Mesendoderm (in vitro differentiated cells): Measurements from ENCODE around the gene ELOF1. TPM values are rescaled to one million over a fixed set of nuclear protein-coding genes. Genes with fewer than 3 reads are reported as not detected.
"Not testable (repeated sequence)": the region's sequence is repeated elsewhere in the genome, so short reads cannot be mapped to it uniquely, and the experiment has no call there.

Experiments
- DNase-seq: peaks from one replicate; pipeline ENCODE4 v3.0.0; 2013
- H2AK5ac ChIP-seq: 2 replicates; pipeline ENCODE4 v1.6.1; 2013; ENCODE audit warnings: low read length, inconsistent platforms
- H2BK120ac ChIP-seq: 2 replicates; pipeline ENCODE4 v1.6.1; 2013; ENCODE audit warnings: low read depth, mild to moderate bottlenecking, low read length, moderate library complexity, mixed read lengths
- H2BK15ac ChIP-seq: replicated peaks from 2 replicates; pipeline ENCODE4 v1.6.1; 2013; ENCODE audit warnings: low read depth, mild to moderate bottlenecking, moderate library complexity
- H2BK5ac ChIP-seq: 2 replicates; pipeline ENCODE4 v1.6.1; 2013; ENCODE audit warnings: low read length, inconsistent platforms
- H3K18ac ChIP-seq: 2 replicates; pipeline ENCODE4 v1.6.1; 2013; ENCODE audit warnings: mild to moderate bottlenecking, low read length, mixed read lengths
- H3K23ac ChIP-seq: one replicate; pipeline ENCODE4 v1.6.1; 2013; ENCODE audit warnings: low read length
- H3K27ac ChIP-seq: 2 replicates; pipeline ENCODE4 v1.5.1; 2013; ENCODE audit warnings: low read depth, mild to moderate bottlenecking, inconsistent platforms, low read length, moderate library complexity
- H3K27me3 ChIP-seq: 2 replicates; pipeline ENCODE4 v1.6.1; 2013; ENCODE audit warnings: low read length, control low read depth, mild to moderate bottlenecking, inconsistent platforms; ENCODE audit not compliant: insufficient read depth, poor library complexity
- H3K36me3 ChIP-seq: 2 replicates; pipeline ENCODE4 v1.6.1; 2013; ENCODE audit warnings: low read length, inconsistent platforms; ENCODE audit not compliant: control insufficient read depth, insufficient read depth
- H3K4ac ChIP-seq: one replicate; pipeline ENCODE4 v1.6.1; 2013; ENCODE audit warnings: low read depth, mild to moderate bottlenecking, low read length, moderate library complexity
- H3K4me1 ChIP-seq: 2 replicates; pipeline ENCODE4 v1.6.1; 2013; ENCODE audit warnings: low read depth, low read length, inconsistent platforms; ENCODE audit not compliant: control insufficient read depth
- H3K4me2 ChIP-seq: 2 replicates; pipeline ENCODE4 v1.6.1; 2013; ENCODE audit warnings: low read length
- H3K4me3 ChIP-seq: 2 replicates; pipeline ENCODE4 v1.5.1; 2013; ENCODE audit warnings: mild to moderate bottlenecking, low read length
- H3K56ac ChIP-seq: one replicate; pipeline ENCODE4 v1.6.1; 2013; ENCODE audit warnings: low read length
- H3K79me1 ChIP-seq: 2 replicates; pipeline ENCODE4 v1.6.1; 2013; ENCODE audit warnings: low read length, inconsistent platforms
- H3K79me2 ChIP-seq: 2 replicates; pipeline ENCODE4 v1.6.1; 2013; ENCODE audit warnings: mild to moderate bottlenecking, low read length; ENCODE audit not compliant: control insufficient read depth, insufficient read depth
- H3K9ac ChIP-seq: 2 replicates; pipeline ENCODE4 v1.6.1; 2013; ENCODE audit warnings: low read length, inconsistent platforms
- H4K5ac ChIP-seq: one replicate; pipeline ENCODE4 v1.6.1; 2013; ENCODE audit warnings: low read length
- H4K8ac ChIP-seq: one replicate; pipeline ENCODE4 v1.6.1; 2013; ENCODE audit warnings: low read depth, mild to moderate bottlenecking, control low read depth, low read length, moderate library complexity
- WGBS: extraction: QIAGEN DNeasy Blood & Tissue Kit; methylation state at CpG from one replicate; pipeline ENCODE4 v1.1.7; 2013; ENCODE audit warnings: low lambda C conversion rate, missing lambda C conversion rate; ENCODE audit not compliant: insufficient coverage; ENCODE audit errors: extremely low coverage; 5-methylcytosine and 5-hydroxymethylcytosine counted together
- polyA plus RNA-seq, 2 experiments: library from polyadenylated mRNA; stranded (reverse); fragments of 200-250 nt; gene quantifications; one replicate each; pipeline ENCODE4 v1.2.3, GENCODE V29; 2013

ELOF1 gene
- polyA plus RNA-seq (2013, experiment 1 of 2): 96.2 TPM
- 97.5 TPM for polyA plus RNA-seq (2013, experiment 2 of 2)

DNA sequence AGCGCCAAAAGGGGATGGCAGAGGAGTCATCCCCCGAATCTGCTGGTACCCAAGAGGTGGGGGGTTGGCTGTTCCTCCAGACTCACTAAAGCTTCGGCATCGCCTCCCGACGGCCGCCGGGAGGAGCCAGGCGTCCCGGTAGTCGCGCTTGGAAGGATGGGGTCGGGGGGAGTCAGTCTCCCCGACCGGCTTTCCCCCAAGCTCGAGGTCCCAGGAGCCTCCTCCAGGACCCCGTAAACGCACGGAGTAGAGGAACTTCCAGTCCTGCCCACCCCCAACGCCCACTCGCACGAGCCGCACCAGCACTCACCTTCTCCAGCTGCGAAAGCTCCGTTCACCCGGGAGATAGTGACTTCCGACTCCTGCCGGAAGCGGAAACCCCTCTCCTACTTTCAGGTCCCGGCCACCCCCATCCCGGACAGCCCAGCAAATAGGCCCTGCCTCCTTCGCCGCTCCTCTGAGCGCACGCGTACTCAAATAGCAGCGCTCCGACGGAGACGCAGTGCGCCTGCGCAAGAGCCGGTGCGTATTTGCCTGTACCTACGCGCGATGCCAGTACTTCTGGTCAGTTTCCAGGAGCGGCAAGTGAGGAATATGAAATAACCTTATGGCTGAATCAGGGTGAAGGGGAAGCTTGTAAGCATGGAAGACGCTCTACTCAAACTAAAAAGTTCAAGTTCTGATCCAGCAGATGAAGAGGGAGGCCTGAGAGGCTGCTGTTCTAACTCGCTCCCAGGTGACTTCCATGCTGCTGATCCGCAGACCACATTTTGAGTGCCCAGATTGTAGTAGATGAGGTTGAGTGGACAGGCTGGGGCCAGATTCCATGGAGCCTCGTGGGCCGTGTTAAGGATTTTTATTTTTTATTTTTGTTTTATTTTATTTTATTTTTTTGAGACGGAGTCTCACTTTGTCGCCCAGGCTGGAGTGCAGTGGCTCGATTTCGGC is at the start of gene ELOF1:
TSS of gene ELOF1 (minus strand) at position 350 of the 948 bp plus-strand sequence. CDS start 4,883 bp downstream, outside the sequence.
- no peak within 1 kb of the TSS for H2BK5ac ChIP-seq
- H3K4me1 ChIP-seq: peaks cover 3% of the 10 kb centered on the region
- no peak within 1 kb of the TSS for H3K27ac ChIP-seq
- H2BK120ac ChIP-seq: no peak within 1 kb of the TSS
- H4K5ac ChIP-seq: no peak within 1 kb of the TSS
- H3K36me3 ChIP-seq: no peaks in the 10 kb centered on the region
- peak within 1 kb of the TSS; percentile 33 for H3K18ac ChIP-seq
- peaks cover 15% of the 10 kb centered on the region for H3K79me1 ChIP-seq
- H3K56ac ChIP-seq: peak within 1 kb of the TSS; percentile 97
- WGBS: no CpG with 5 or more reads among the region's 57 CpGs
- peak within 1 kb of the TSS; percentile 73 for H3K4me3 ChIP-seq
- DNase-seq: peak; percentile 99
- no peaks in the 10 kb centered on the region for H3K27me3 ChIP-seq
- no peak within 1 kb of the TSS for H2AK5ac ChIP-seq
- peak within 1 kb of the TSS; percentile 94 for H3K4me2 ChIP-seq
- peak within 1 kb of the TSS; percentile 87 for H3K9ac ChIP-seq
- H4K8ac ChIP-seq: no peak within 1 kb of the TSS
- H3K23ac ChIP-seq: no peak within 1 kb of the TSS
- H2BK15ac ChIP-seq: no peak within 1 kb of the TSS
- H3K79me2 ChIP-seq: peaks cover 22% of the 10 kb centered on the region
- H3K4ac ChIP-seq: no peak within 1 kb of the TSS

- Histone ChIP-seq H3K27ac (no peak overlapping the region), H4K8ac (no peak overlapping the region), H2BK5ac (no peak overlapping the region), H3K4me2 (no peak overlapping the region), H3K18ac (no peak overlapping the region), H2BK120ac (no peak overlapping the region), H3K9ac (no peak overlapping the region), H3K27me3 (no peaks in the 10 kb centered on the region), H3K23ac (no peak overlapping the region), H4K5ac (no peak overlapping the region), H3K4ac (no peak overlapping the region), H3K4me3 (no peak overlapping the region), H3K4me1 (no peaks in the 10 kb centered on the region), H3K36me3 (peaks cover 4% of the 10 kb centered on the region), H2BK15ac (no peak overlapping the region), H3K79me2 (peaks cover 38% of the 10 kb centered on the region), H3K79me1 (peaks cover 16% of the 10 kb centered on the region), H2AK5ac (no peak overlapping the region), H3K56ac (no peak overlapping the region)
- WGBS: no CpG with 5 or more reads among the region's 8 CpGs
- no peak for DNase-seq
These were observed 47.5 kb upstream of the ELOF1 start for GRCh38 chr19:11606484-11606883.

DNA sequence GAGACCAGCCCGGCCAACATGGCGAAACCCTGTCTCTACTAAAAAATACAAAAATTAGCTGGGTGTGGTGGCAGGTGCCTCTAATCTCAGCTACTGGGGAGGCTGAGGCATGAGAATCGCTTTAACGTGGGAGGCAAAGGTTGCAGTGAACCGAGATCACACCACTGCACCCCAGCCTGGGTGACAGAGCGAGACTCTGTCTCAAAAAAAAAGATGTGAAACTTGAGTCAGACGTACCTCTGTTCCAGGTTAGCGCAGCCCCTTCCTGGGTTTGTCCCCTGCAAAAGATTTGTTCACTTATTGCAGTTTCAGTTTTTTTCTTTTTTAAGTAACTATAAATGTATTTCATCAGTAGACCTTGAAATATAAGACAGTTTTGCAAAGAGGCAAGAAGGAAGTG is 40.7 kb upstream of the ELOF1 start:
- H3K4me2 ChIP-seq, H3K36me3 ChIP-seq, H2BK5ac ChIP-seq: not testable (repeated sequence)

GRCh38 chr19:11598746-11599145 is 39.7 kb upstream of the ELOF1 start:
- Histone ChIP-seq H2BK5ac (no peak overlapping the region), H3K4me2 (peak overlapping the region; percentile 4), H3K36me3 (no peaks in the 10 kb centered on the region), H3K4me3 (no peak overlapping the region), H3K9ac (no peak overlapping the region), H4K5ac (no peak overlapping the region), H2BK15ac (no peak overlapping the region), H3K79me2 (peaks cover 50% of the 10 kb centered on the region), H3K27me3 (no peaks in the 10 kb centered on the region), H2AK5ac (no peak overlapping the region), H2BK120ac (no peak overlapping the region), H3K4ac (no peak overlapping the region), H3K56ac (no peak overlapping the region), H3K4me1 (no peaks in the 10 kb centered on the region), H4K8ac (no peak overlapping the region), H3K18ac (no peak overlapping the region), H3K23ac (no peak overlapping the region), H3K79me1 (peaks cover 17% of the 10 kb centered on the region), H3K27ac (no peak overlapping the region)
- no CpG with 5 or more reads among the region's 2 CpGs for WGBS
- no peak for DNase-seq

More for the DNA sequence above, 40.7 kb upstream of the ELOF1 start:
- H3K9ac ChIP-seq, DNase-seq, H2AK5ac ChIP-seq, H4K5ac ChIP-seq, H3K18ac ChIP-seq, H3K27me3 ChIP-seq, H3K4ac ChIP-seq, H2BK15ac ChIP-seq, H3K56ac ChIP-seq, H3K23ac ChIP-seq, H3K4me3 ChIP-seq, H2BK120ac ChIP-seq, H4K8ac ChIP-seq, H3K27ac ChIP-seq, H3K4me1 ChIP-seq: not testable (repeated sequence)
- H3K79me1 ChIP-seq: peaks cover 22% of the 10 kb centered on the region
- WGBS: no CpG with 5 or more reads among the region's 8 CpGs
- H3K79me2 ChIP-seq: peaks cover 57% of the 10 kb centered on the region

DNA sequence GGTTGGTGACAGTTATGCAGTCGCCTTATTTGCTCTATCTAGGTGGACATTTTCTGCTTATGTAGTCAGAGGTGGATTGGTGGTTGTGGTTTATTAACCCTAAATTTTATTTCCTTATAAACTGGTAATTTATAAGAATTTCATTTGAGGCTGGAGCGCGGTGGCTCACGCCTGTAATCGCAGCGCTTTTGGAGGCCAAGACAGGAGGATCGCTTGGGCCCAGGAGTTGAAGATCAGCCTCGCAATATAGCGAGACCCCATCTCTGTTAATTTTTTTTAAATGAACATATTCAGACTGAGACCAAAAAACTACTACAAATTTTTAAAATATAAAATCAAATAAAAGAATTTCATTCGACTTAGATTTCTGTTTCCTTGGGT is 39.1 kb upstream of the ELOF1 start:
- H3K23ac ChIP-seq: peak overlapping the region; percentile 94
- no peak overlapping the region for H4K5ac ChIP-seq
- H3K36me3 ChIP-seq: no peaks in the 10 kb centered on the region
- H3K79me2 ChIP-seq: peaks cover 45% of the 10 kb centered on the region
- no peak overlapping the region for H2BK15ac ChIP-seq
- WGBS: 100% methylated on average over 1 of the region's 10 CpGs
- peak overlapping the region; percentile 87 for H3K56ac ChIP-seq
- no peaks in the 10 kb centered on the region for H3K27me3 ChIP-seq
- no peak overlapping the region for H3K27ac ChIP-seq
- no peak overlapping the region for H4K8ac ChIP-seq
- no peak overlapping the region for H2BK120ac ChIP-seq
- peak overlapping the region; percentile 92 for H2AK5ac ChIP-seq
- H3K9ac ChIP-seq: peak overlapping the region; percentile 66
- H3K4me1 ChIP-seq: no peaks in the 10 kb centered on the region
- DNase-seq: no peak
- peak overlapping the region; percentile 72 for H3K18ac ChIP-seq
- peak overlapping the region; percentile 49 for H3K4me2 ChIP-seq
- H3K4me3 ChIP-seq: peak overlapping the region; percentile 59
- H3K4ac ChIP-seq: no peak overlapping the region
- H2BK5ac ChIP-seq: no peak overlapping the region
- peaks cover 17% of the 10 kb centered on the region for H3K79me1 ChIP-seq
